ENCODE data around the gene SUSD6. TPM values are rescaled to one million over a fixed set of nuclear protein-coding genes. Genes with fewer than 3 reads are reported as not detected.

SUSD6 gene
- total RNA-seq, 1 experiment from 2014 or later, result 21.5 TPM

DNA sequence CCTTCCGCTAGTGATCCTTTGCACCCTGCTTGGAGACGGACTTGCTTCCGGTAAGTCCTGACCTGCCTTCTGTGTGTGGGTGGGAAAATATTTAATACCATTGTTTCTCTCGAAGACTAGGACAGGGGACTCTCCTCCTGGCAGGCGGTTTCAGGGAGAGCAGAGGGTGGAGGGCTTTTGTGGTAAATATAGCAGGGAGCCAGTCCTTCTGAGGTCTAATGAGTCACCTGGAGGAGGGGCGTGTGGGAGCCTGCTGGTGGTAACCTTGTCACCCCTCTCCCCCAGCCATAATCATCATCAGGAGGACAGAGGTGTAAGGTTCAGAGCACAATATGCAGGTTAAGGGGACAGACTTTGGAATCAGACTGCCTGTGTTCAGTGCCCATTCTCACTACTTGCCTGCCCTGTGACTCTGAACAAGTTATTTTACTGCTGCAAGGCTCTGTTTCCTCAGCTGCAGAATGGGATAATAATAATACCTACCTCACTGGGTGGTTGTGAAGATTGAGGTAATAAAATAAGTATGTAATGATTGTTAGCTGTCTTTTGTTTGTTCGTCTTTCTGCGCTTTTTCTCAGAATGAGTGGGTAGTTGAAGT is 47.4 kb downstream of the SUSD6 start:
- CTCF ChIA-PET, result interaction anchor here (0.6 kb wide), 1 partner anchor 69 kb away, joined by 4 read pairs; no protein-coding TSS in a partner anchor
- H3K4me3 Mint-ChIP-seq (ENCODE audit: unreplicated experiment), result peak overlapping the region; percentile 55
- TSS peak; percentile 35 for BruUV-seq (replicated peaks)
- no peaks in the 10 kb centered on the region for H3K27me3 Mint-ChIP-seq (ENCODE audit: insufficient read depth, unreplicated experiment)
- POLR2A ChIA-PET, result no interaction called here
- Histone ChIP-seq H3K4me3 (ENCODE audit: low read depth, low read length) (peak overlapping the region; percentile 10), H3K4me1 (peaks cover 64% of the 10 kb centered on the region), H3K36me3 (ENCODE audit: control insufficient read depth, insufficient read depth, low read length) (no peaks in the 10 kb centered on the region), H3K9me3 (no peaks in the 10 kb centered on the region), H3K27me3 (replicated peaks; ENCODE audit: control insufficient read depth, insufficient read depth, low read length) (no peaks in the 10 kb centered on the region)
- no peaks in the 10 kb centered on the region for H3K9me3 Mint-ChIP-seq (ENCODE audit: unreplicated experiment)
- peaks cover 55% of the 10 kb centered on the region for H3K4me1 Mint-ChIP-seq (ENCODE audit: low read depth, unreplicated experiment)
- H3K27ac Mint-ChIP-seq (ENCODE audit: unreplicated experiment), result peak overlapping the region; percentile 84
- TF ChIP-seq CTCF (IDR thresholded peaks at IDR 0.05; ENCODE audit: insufficient read depth in 1 of 2, low read depth in 1 of 2, low read length in 1 of 2, severe bottlenecking in 1 of 2, unreplicated experiment in 1 of 2), result no peak
- intact Hi-C loops (cut with micrococcal nuclease; ENCODE audit: unreplicated experiment), result loop anchor here (2.0 kb wide), 1 partner anchor 52 kb away; no protein-coding TSS in a partner anchor
- peak in 1 of 2 experiments; percentile 49 for DNase-seq
- no peaks in the 10 kb centered on the region for H3K36me3 Mint-ChIP-seq (ENCODE audit: insufficient read depth, unreplicated experiment)

GRCh38 chr14:69660344-69661193 is 49.2 kb downstream of the SUSD6 start:
- H3K9me3 ChIP-seq, result no peaks in the 10 kb centered on the region
- H3K4me3 Mint-ChIP-seq (ENCODE audit: unreplicated experiment), result no peak overlapping the region
- peaks cover 44% of the 10 kb centered on the region for H3K4me1 Mint-ChIP-seq (ENCODE audit: low read depth, unreplicated experiment)
- no peaks in the 10 kb centered on the region for H3K36me3 Mint-ChIP-seq (ENCODE audit: insufficient read depth, unreplicated experiment)
- no TSS peak for BruUV-seq (replicated peaks)
- no peak overlapping the region for H3K4me3 ChIP-seq (ENCODE audit: low read depth, low read length)
- CTCF ChIA-PET, result no interaction called here
- no peak overlapping the region for H3K27ac Mint-ChIP-seq (ENCODE audit: unreplicated experiment)
- intact Hi-C loops (cut with micrococcal nuclease; ENCODE audit: unreplicated experiment), result no loop called here
- H3K4me1 ChIP-seq, result peaks cover 72% of the 10 kb centered on the region
- no peak for TF ChIP-seq CTCF (IDR thresholded peaks at IDR 0.05; ENCODE audit: insufficient read depth in 1 of 2, low read depth in 1 of 2, low read length in 1 of 2, severe bottlenecking in 1 of 2, unreplicated experiment in 1 of 2)
- H3K36me3 ChIP-seq (ENCODE audit: control insufficient read depth, insufficient read depth, low read length), result no peaks in the 10 kb centered on the region
- H3K27me3 ChIP-seq (replicated peaks; ENCODE audit: control insufficient read depth, insufficient read depth, low read length), result no peaks in the 10 kb centered on the region
- no peaks in the 10 kb centered on the region for H3K9me3 Mint-ChIP-seq (ENCODE audit: unreplicated experiment)
- no peak for DNase-seq
- POLR2A ChIA-PET, result no interaction called here
- no peaks in the 10 kb centered on the region for H3K27me3 Mint-ChIP-seq (ENCODE audit: insufficient read depth, unreplicated experiment)

- intact Hi-C loops (cut with micrococcal nuclease; ENCODE audit: unreplicated experiment), result no loop called here
- H3K4me3 Mint-ChIP-seq (ENCODE audit: unreplicated experiment), result no peak overlapping the region
- ChIA-PET POLR2A (no interaction called here), CTCF (no interaction called here)
- no peaks in the 10 kb centered on the region for H3K9me3 Mint-ChIP-seq (ENCODE audit: unreplicated experiment)
- Histone ChIP-seq H3K4me3 (ENCODE audit: low read depth, low read length) (no peak overlapping the region), H3K36me3 (ENCODE audit: control insufficient read depth, insufficient read depth, low read length) (no peaks in the 10 kb centered on the region), H3K4me1 (peaks cover 78% of the 10 kb centered on the region), H3K9me3 (no peaks in the 10 kb centered on the region), H3K27me3 (replicated peaks; ENCODE audit: control insufficient read depth, insufficient read depth, low read length) (no peaks in the 10 kb centered on the region)
- H3K36me3 Mint-ChIP-seq (ENCODE audit: insufficient read depth, unreplicated experiment), result no peaks in the 10 kb centered on the region
- H3K27me3 Mint-ChIP-seq (ENCODE audit: insufficient read depth, unreplicated experiment), result no peaks in the 10 kb centered on the region
- no peak for DNase-seq
- TF ChIP-seq CTCF (IDR thresholded peaks at IDR 0.05; ENCODE audit: insufficient read depth in 1 of 2, low read depth in 1 of 2, low read length in 1 of 2, severe bottlenecking in 1 of 2, unreplicated experiment in 1 of 2), result no peak
- H3K27ac Mint-ChIP-seq (ENCODE audit: unreplicated experiment), result no peak overlapping the region
- peaks cover 38% of the 10 kb centered on the region for H3K4me1 Mint-ChIP-seq (ENCODE audit: low read depth, unreplicated experiment)
- BruUV-seq (replicated peaks), result no TSS peak
Measured at GRCh38 chr14:69661194-69661537, 49.8 kb downstream of the SUSD6 start.

Data from Caco-2 (cell line).